ENCODE results near the gene FBXL17. TPM values are rescaled to one million over a fixed set of nuclear protein-coding genes. Genes with fewer than 3 reads are reported as not detected.

The FBXL17 gene
- total and polyA plus RNA-seq, 2 of the 4 experiments (the other 2 are of a cell fraction): 3.9 to 8.1 TPM

DNA sequence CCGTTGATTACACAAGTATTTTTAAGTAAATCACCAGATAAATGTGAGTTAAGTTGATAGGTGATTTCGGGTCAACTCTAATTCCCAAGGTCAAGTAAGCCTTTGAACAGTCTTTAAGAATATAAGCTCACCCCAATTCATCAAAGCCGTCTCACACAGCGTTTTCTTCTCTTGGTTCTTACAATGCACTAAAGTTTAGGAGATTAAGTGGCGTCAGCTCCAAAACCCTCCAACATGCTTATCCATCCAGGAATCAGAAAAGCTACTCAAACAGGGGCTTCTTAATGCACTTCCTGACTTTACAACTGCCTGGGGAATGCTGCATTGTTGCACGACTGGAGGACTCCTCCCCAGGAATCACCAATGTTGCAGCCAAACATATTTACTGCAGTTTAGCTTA is 505.0 kb downstream of the FBXL17 start:
- H3K9me3 ChIP-seq (ENCODE audit: control insufficient read depth, insufficient read depth, low read length): no peaks in the 10 kb centered on the region
- ATAC-seq (ENCODE audit: low read depth) (no peak), DNase-seq (no peak)
- H3K27ac ChIP-seq (ENCODE audit: insufficient read depth, low read length): no peak overlapping the region
- H2AK9ac ChIP-seq (replicated peaks; ENCODE audit: low read depth, low read length, poor library complexity): no peak overlapping the region
- no peak overlapping the region for H2BK15ac ChIP-seq (ENCODE audit: low read depth, low read length)
- H2AFZ ChIP-seq (replicated peaks; ENCODE audit: low read length, poor library complexity): no peak overlapping the region
- no peak overlapping the region for H2BK5ac ChIP-seq (ENCODE audit: low read depth, low read length, poor library complexity, severe bottlenecking)
- WGBS, 2 experiments (ENCODE audit: extremely low coverage in 2 of 2, insufficient read length in 1 of 2): 67% methylated on average over 1 of the region's 6 CpGs; no CpG with 5 or more reads in 1 of the 2 experiments
- no peaks in the 10 kb centered on the region for H3K36me3 ChIP-seq (ENCODE audit: control insufficient read depth, insufficient read depth, low read length)
- in situ Hi-C loops (cut with MboI; ENCODE audit: low sequenced_read_pairs): no loop called here
- dilution Hi-C loops (cut with HindIII; ENCODE audit: low sequenced_read_pairs, unreplicated experiment): no loop called here
- H2AK5ac ChIP-seq (ENCODE audit: low read depth, low read length): no peak overlapping the region
- POLR2A ChIA-PET (ENCODE audit: unreplicated experiment): no interaction called here
- no peak overlapping the region for H2BK120ac ChIP-seq (ENCODE audit: low read depth, low read length)
- no peak overlapping the region for H2BK20ac ChIP-seq (ENCODE audit: low read depth, low read length)
- no peak overlapping the region for H4K5ac ChIP-seq (ENCODE audit: low read depth, low read length)
- no peaks in the 10 kb centered on the region for H3K27me3 ChIP-seq (ENCODE audit: control insufficient read depth, insufficient read depth, low read length)
- H3K56ac ChIP-seq (ENCODE audit: extremely low read depth, insufficient read depth, low read length): no peak overlapping the region
- H3K9me1 ChIP-seq (ENCODE audit: insufficient read depth, low read length): no peaks in the 10 kb centered on the region; the same call in 1 of the 2 replicates
- no peak overlapping the region for H3K9ac ChIP-seq (ENCODE audit: low read depth, low read length)
- no peak overlapping the region for H3K18ac ChIP-seq (ENCODE audit: low read depth, low read length)
- H3K4me1 ChIP-seq (ENCODE audit: control insufficient read depth, insufficient read depth, low read length): peaks cover 3% of the 10 kb centered on the region; the same call in 1 of the 2 replicates
- H3K4me2 ChIP-seq (ENCODE audit: low read depth, low read length): no peak overlapping the region
- no peaks in the 10 kb centered on the region for H4K20me1 ChIP-seq (ENCODE audit: insufficient read depth, low read length)
- CTCF ChIA-PET: interaction anchor here (0.6 kb wide), 1 partner anchor 14 kb away, joined by 7 read pairs; no protein-coding TSS in a partner anchor
- no peak overlapping the region for H3K14ac ChIP-seq (replicated peaks; ENCODE audit: low read depth, low read length)
- no peak overlapping the region for H3K23ac ChIP-seq (ENCODE audit: low read depth, low read length)
- intact Hi-C loops (cut with micrococcal nuclease): no loop called here
- H3K4ac ChIP-seq (ENCODE audit: low read depth, low read length): no peak overlapping the region
- no TSS peak for BruUV-seq (replicated peaks)
- TF ChIP-seq RAD21 (IDR thresholded peaks at IDR 0.05; ENCODE audit: low read length): no peak
- no peak for TF ChIP-seq POLR2A (IDR thresholded peaks at IDR 0.05; ENCODE audit: low read depth, low read length)
- no peak for TF ChIP-seq CEBPB (IDR thresholded peaks at IDR 0.05; ENCODE audit: low read depth, low read length)
- TF ChIP-seq SMC3 (IDR thresholded peaks at IDR 0.05; ENCODE audit: low read depth, low read length): no peak
- TF ChIP-seq, protein P1, sequence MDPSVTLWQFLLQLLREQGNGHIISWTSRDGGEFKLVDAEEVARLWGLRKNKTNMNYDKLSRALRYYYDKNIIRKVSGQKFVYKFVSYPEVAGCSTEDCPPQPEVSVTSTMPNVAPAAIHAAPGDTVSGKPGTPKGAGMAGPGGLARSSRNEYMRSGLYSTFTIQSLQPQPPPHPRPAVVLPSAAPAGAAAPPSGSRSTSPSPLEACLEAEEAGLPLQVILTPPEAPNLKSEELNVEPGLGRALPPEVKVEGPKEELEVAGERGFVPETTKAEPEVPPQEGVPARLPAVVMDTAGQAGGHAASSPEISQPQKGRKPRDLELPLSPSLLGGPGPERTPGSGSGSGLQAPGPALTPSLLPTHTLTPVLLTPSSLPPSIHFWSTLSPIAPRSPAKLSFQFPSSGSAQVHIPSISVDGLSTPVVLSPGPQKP (IDR thresholded peaks at IDR 0.05; ENCODE audit: borderline replicate concordance, low read depth, low read length): no peak
- no peak for TF ChIP-seq RCOR1 (IDR thresholded peaks at IDR 0.05; ENCODE audit: insufficient replicate concordance, low read length)
- TF ChIP-seq, protein P2, sequence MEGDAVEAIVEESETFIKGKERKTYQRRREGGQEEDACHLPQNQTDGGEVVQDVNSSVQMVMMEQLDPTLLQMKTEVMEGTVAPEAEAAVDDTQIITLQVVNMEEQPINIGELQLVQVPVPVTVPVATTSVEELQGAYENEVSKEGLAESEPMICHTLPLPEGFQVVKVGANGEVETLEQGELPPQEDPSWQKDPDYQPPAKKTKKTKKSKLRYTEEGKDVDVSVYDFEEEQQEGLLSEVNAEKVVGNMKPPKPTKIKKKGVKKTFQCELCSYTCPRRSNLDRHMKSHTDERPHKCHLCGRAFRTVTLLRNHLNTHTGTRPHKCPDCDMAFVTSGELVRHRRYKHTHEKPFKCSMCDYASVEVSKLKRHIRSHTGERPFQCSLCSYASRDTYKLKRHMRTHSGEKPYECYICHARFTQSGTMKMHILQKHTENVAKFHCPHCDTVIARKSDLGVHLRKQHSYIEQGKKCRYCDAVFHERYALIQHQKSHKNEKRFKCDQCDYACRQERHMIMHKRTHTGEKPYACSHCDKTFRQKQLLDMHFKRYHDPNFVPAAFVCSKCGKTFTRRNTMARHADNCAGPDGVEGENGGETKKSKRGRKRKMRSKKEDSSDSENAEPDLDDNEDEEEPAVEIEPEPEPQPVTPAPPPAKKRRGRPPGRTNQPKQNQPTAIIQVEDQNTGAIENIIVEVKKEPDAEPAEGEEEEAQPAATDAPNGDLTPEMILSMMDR (conservative IDR thresholded peaks at IDR 0.05; ENCODE audit: low read depth, low read length): no peak
- TF ChIP-seq MAZ (IDR thresholded peaks at IDR 0.05; ENCODE audit: borderline replicate concordance, low read depth, low read length): no peak
- no peak for TF ChIP-seq CHD1 (IDR thresholded peaks at IDR 0.05; ENCODE audit: low read depth, low read length)
- TF ChIP-seq MAFK (IDR thresholded peaks at IDR 0.05; ENCODE audit: low read depth, low read length): no peak
- no peak for TF ChIP-seq RFX5 (IDR thresholded peaks at IDR 0.05; ENCODE audit: low read depth, low read length)
- TF ChIP-seq MXI1 (IDR thresholded peaks at IDR 0.05; ENCODE audit: borderline replicate concordance, low read depth, low read length): no peak
- TF ChIP-seq FOS (IDR thresholded peaks at IDR 0.05; ENCODE audit: low read depth, low read length): no peak
- no peak for TF ChIP-seq BHLHE40 (IDR thresholded peaks at IDR 0.05; ENCODE audit: low read depth, low read length)
- TF ChIP-seq NFE2L2 (IDR thresholded peaks at IDR 0.05; ENCODE audit: low read depth, low read length): no peak
- TF ChIP-seq, protein P3, sequence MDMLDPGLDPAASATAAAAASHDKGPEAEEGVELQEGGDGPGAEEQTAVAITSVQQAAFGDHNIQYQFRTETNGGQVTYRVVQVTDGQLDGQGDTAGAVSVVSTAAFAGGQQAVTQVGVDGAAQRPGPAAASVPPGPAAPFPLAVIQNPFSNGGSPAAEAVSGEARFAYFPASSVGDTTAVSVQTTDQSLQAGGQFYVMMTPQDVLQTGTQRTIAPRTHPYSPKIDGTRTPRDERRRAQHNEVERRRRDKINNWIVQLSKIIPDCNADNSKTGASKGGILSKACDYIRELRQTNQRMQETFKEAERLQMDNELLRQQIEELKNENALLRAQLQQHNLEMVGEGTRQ (IDR thresholded peaks at IDR 0.05; ENCODE audit: low read depth, low read length): no peak
- H4K8ac ChIP-seq (ENCODE audit: low read depth in 2 of 2, low read length in 2 of 2): no peak overlapping the region
- H3K79me1 ChIP-seq (ENCODE audit: low read depth in 1 of 2, low read length in 2 of 2): no peaks in the 10 kb centered on the region
- no peak overlapping the region for H3K4me3 ChIP-seq (ENCODE audit: insufficient read depth, low read depth, low read length)
- H4K91ac ChIP-seq (ENCODE audit: insufficient read depth, low read depth, low read length): no peak overlapping the region

Data from IMR-90 (cell line).